Activated CD8-positive, alpha-beta T cell treated with anti-CD3 and anti-CD28 coated beads, Interleukin-2, amount 10 ng/mL, durations not matched to agents 7 days and 5 days (primary cell): Measurements from ENCODE around the gene BCAS1. TPM values are rescaled to one million over a fixed set of nuclear protein-coding genes. Genes with fewer than 3 reads are reported as not detected.
"Not testable (repeated sequence)": the region's sequence is repeated elsewhere in the genome, so short reads cannot be mapped to it uniquely, and the experiment has no call there.

Experiments used
- ATAC-seq: fragments of 150-1000 bp; cut with Tn5 transposase; one replicate; pipeline ENCODE4 v1.10.0; 2021; ENCODE audit warnings: moderate library complexity
- CTCF ChIA-PET: fragments of 350-600 bp; sonication (Branson Sonifier 250); formaldehyde crosslinking; loops from one replicate; lab custom pipeline; 2021; ENCODE audit warnings: antibody characterized with exemption; lab: Charles Lee
- POLR2A ChIA-PET: fragments of 350-600 bp; sonication (Branson Sonifier 250); formaldehyde crosslinking; loops from one replicate; lab custom pipeline; 2021; ENCODE audit warnings: antibody characterized with exemption; lab: Charles Lee
- DNase-seq: peaks from one replicate; pipeline ENCODE4 v3.0.0-alpha.2; 2020
- H3K27ac Mint-ChIP-seq: one replicate; pipeline ENCODE4 v1.8.0; 2021; ENCODE audit warnings: mild to moderate bottlenecking, mixed read lengths
- H3K27me3 Mint-ChIP-seq: one replicate; pipeline ENCODE4 v1.8.0; 2021; ENCODE audit warnings: low read depth, mixed read lengths
- H3K36me3 Mint-ChIP-seq: one replicate; pipeline ENCODE4 v1.8.0; 2021; ENCODE audit warnings: low read depth, mixed read lengths
- H3K4me1 Mint-ChIP-seq: one replicate; pipeline ENCODE4 v1.8.0; 2021; ENCODE audit warnings: low read depth, mixed read lengths
- H3K4me3 Mint-ChIP-seq: one replicate; pipeline ENCODE4 v1.8.0; 2021; ENCODE audit warnings: mild to moderate bottlenecking, mixed read lengths
- H3K9me3 Mint-ChIP-seq: one replicate; pipeline ENCODE4 v1.8.0; 2022; ENCODE audit warnings: mixed read lengths; ENCODE audit not compliant: insufficient read depth
- total RNA-seq, 2 experiments: library from RNA; stranded (reverse); gene quantifications; one replicate each; pipeline ENCODE4 v1.2.3, GENCODE V29; 2021

BCAS1 gene
- total RNA-seq, 2 experiments from 2014 or later, result not detected

DNA sequence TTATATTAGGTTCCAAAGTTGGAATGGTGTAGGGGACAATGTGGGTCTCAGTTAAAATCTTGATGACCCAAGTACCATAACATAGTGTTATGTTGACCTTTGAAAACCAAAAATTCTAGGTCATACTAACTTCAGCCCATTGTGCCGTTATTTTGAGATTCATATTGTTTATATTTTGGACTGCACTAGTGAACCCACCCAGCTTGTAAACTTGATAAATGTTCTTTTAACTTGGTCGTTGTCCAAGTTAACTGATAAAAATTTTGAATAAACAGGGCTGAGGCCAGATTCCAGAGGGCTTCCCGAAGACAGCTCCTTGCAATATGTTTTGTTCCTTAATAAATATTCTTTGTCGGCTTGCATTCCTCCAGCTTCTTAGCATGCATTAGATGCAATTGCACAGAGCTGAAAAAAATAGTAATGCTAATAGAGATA lies 90.3 kb downstream of the BCAS1 start:
- CTCF ChIA-PET, result no interaction called here
- H3K4me3 Mint-ChIP-seq, result no peak overlapping the region

DNA sequence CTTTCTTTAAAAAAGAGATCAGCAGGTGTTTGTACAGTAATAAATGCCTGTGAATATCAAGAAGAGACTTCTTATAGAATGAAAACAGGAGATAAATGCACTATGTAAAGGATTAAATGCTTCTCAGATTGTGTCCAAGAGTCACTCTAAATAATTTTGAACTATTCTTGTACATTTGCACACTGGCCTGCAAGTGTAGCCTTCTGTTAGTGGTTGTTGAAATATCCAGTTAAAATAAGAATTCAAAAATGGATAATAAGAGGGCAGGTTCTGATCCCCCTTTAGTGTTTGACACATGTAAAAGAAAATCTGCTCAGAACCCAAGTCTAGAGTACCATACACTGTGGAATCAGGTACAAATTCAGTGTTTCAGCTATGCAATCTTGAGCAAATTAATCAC lies 91.9 kb downstream of the BCAS1 start:
- Mint-ChIP-seq H3K27me3 (peaks cover 1% of the 10 kb centered on the region), H3K36me3 (no peaks in the 10 kb centered on the region), H3K4me1 (no peaks in the 10 kb centered on the region), H3K27ac (no peak overlapping the region), H3K9me3 (peaks cover 13% of the 10 kb centered on the region), H3K4me3 (no peak overlapping the region)
- no peak for ATAC-seq
- DNase-seq, result no peak
- ChIA-PET POLR2A (no interaction called here), CTCF (no interaction called here)

More for the DNA sequence above, 90.3 kb downstream of the BCAS1 start:
- Mint-ChIP-seq H3K27ac (no peak overlapping the region), H3K36me3 (no peaks in the 10 kb centered on the region), H3K4me1 (no peaks in the 10 kb centered on the region), H3K27me3 (peaks cover 4% of the 10 kb centered on the region), H3K9me3 (peaks cover 3% of the 10 kb centered on the region)
- POLR2A ChIA-PET, result no interaction called here
- DNase-seq, result no peak
- no peak for ATAC-seq

DNA sequence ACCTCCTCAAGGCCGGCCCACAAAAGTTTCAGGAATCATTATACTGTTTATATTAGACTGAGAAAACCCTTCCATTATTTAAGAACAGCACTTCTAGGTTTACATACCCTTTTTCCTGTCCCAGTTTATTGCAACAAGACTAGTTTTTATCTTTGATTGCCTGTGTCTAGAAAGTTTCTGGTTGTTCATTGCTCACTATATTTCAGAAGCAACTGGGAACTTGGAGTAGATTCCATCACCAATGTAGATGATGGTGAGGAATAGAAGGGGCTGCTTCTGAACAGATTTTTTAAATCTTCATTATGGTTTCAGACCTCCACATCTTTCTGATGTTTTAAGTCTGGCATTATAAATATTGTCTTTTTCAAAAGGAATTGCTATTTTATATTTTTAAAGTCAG lies 93.0 kb downstream of the BCAS1 start:
- no peaks in the 10 kb centered on the region for H3K4me1 Mint-ChIP-seq

DNA sequence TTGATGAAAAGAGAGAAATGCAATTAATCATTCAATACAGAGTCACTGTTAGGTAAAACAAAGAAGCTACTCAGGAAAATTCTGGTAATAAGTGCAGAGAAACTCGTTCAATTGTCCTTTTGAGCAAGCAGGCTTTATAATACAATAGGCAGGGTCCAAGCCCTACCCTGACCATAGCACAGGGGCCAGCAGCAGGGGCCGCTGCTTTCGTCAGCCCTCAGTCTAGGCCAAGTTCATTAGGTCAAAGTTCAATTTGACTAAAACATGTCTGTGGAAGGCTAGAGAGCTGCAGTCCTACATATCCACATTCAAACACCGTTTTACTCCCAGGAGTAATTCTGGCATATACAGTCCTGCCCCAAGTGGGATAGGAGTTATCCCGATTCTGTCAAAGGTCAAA lies 94.6 kb downstream of the BCAS1 start:
- DNase-seq, result no peak
- Mint-ChIP-seq H3K27me3 (no peaks in the 10 kb centered on the region), H3K9me3 (peaks cover 16% of the 10 kb centered on the region), H3K36me3 (no peaks in the 10 kb centered on the region), H3K4me1 (no peaks in the 10 kb centered on the region), H3K4me3 (no peak overlapping the region), H3K27ac (no peak overlapping the region)
- POLR2A ChIA-PET, result no interaction called here
- CTCF ChIA-PET, result no interaction called here
- ATAC-seq, result no peak

More for the DNA sequence above, 93.0 kb downstream of the BCAS1 start:
- H3K27ac Mint-ChIP-seq, result no peak overlapping the region
- DNase-seq, result no peak
- peaks cover 16% of the 10 kb centered on the region for H3K9me3 Mint-ChIP-seq
- POLR2A ChIA-PET, result no interaction called here
- CTCF ChIA-PET, result no interaction called here
- H3K36me3 Mint-ChIP-seq, result no peaks in the 10 kb centered on the region
- ATAC-seq, result no peak
- peaks cover 1% of the 10 kb centered on the region for H3K27me3 Mint-ChIP-seq
- H3K4me3 Mint-ChIP-seq, result no peak overlapping the region

DNA sequence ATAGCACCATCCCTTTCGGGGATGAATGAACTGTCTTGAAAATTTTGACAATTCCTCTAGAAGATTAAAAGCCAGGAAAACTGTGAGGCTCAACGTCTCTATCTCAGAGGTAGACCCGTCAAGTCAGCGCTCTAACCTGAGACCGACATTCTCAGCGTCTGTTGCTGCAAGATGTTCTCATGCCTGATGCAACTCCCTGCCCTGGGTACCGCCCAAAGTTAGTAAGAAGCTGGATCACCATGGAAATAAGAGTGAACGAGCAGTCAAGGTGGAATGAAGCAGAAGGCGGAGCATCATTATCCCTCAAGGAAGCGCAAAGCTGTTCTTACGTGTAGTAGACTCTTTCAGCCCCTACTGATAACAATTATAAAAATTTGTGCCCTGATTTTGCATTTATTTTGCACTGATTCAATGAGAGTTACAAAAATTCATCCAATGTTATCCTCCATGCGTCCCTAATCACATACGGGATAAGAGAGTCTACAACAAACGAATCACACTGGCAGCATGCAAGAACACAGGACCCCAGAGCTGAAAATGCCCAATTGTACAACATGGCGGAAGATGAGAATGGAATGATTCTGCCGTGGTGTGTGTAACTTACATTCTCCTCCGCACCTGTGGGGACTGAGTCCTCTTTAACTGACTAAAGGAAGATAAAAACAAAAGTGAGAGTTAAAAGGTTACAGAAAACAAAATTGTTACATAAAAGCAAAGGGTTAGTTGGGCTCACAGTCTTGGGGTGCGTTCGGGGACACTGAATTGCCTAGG lies 95.4 kb downstream of the BCAS1 start:
- DNase-seq, result no peak
- no peak overlapping the region for H3K4me3 Mint-ChIP-seq
- ChIA-PET CTCF (interaction anchor here (1.3 kb wide), 1 partner anchor 12 kb away, joined by 3 read pairs; no protein-coding TSS in a partner anchor), POLR2A (no interaction called here)
- no peaks in the 10 kb centered on the region for H3K27me3 Mint-ChIP-seq
- H3K27ac Mint-ChIP-seq, result no peak overlapping the region
- peaks cover 16% of the 10 kb centered on the region for H3K9me3 Mint-ChIP-seq
- no peaks in the 10 kb centered on the region for H3K4me1 Mint-ChIP-seq
- H3K36me3 Mint-ChIP-seq, result no peaks in the 10 kb centered on the region
- no peak for ATAC-seq

DNA sequence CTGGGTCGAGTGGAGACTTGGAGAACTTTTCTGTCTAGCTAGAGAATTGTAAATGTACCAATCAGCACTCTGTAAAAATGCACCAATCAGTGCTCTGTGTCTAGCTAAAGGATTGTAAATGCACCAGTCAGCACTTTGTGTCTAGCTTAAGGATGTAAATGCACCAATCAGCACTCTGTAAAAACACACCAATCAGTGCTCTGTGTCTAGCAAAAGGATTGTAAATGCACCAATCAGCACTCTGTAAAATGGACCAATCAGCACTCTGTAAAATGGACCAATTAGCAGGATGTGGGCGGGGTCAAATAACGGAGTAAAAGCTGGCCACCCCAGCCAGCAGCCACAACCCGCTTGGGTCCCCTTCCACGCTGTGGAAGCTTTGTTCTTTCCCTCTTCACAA lies 96.5 kb downstream of the BCAS1 start:
- H3K4me1 Mint-ChIP-seq, ATAC-seq, H3K36me3 Mint-ChIP-seq, H3K27ac Mint-ChIP-seq, DNase-seq, POLR2A ChIA-PET, H3K4me3 Mint-ChIP-seq, H3K27me3 Mint-ChIP-seq: not testable (repeated sequence)
- CTCF ChIA-PET, result interaction anchor here (1.3 kb wide), 1 partner anchor 14 kb away, joined by 3 read pairs; no protein-coding TSS in a partner anchor
- peaks cover 16% of the 10 kb centered on the region for H3K9me3 Mint-ChIP-seq

DNA sequence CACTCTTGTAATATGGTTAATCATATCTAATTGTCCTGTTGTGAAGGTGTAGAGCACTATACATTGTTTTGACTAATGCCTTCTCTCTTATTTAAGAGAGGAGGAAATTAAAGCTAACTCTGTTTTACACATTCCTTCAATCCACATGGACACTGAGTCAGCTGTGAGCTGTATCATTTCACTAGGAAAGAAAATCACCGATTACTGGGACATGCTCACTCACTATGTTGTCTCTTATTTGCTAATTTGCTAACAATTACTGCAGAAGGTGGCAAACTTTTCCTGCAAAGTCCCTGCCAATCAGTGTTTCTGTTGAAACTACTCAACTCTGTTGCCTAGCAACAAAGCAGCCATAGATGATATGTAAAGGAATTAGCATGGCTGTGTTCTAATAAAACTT lies 98.2 kb downstream of the BCAS1 start:
- Mint-ChIP-seq H3K27me3 (no peaks in the 10 kb centered on the region), H3K9me3 (peaks cover 16% of the 10 kb centered on the region), H3K4me1 (no peaks in the 10 kb centered on the region), H3K27ac (no peak overlapping the region), H3K36me3 (no peaks in the 10 kb centered on the region), H3K4me3 (no peak overlapping the region)
- ATAC-seq (no peak), DNase-seq (no peak)
- ChIA-PET POLR2A (interaction anchor here (0.7 kb wide), 1 partner anchor 14 kb away, joined by 3 read pairs; no protein-coding TSS in a partner anchor), CTCF (interaction anchor here (0.7 kb wide), 1 partner anchor 557 kb away, joined by 3 read pairs; no protein-coding TSS in a partner anchor)

DNA sequence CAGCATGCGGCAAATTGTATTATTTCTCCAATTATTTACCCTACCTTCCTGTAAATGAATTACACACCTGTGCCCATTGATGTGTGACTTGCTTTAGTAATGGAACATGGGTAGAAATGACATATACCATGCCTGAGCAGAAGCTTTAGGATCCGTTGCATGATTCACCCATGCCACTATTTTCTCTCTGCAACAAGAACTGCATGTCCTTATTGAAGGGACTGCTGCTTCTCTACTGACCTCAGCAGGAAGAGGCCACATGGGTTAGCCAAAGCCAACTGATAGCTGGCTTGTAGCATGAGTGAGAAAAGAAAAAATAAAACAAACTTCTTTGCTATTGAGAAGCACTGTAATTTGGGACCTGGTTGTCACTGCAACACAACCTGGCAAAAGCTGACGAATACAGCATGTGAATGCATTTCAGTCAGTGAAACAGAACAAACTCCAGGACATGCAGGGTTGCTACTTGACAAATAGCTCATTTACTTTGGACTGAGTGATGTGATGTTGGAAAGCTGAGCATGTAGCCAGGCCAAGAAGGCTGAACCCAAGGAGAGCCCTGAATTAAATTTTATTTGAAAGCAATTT lies 99.2 kb downstream of the BCAS1 start:
- H3K9me3 Mint-ChIP-seq, result peaks cover 13% of the 10 kb centered on the region
- H3K4me3 Mint-ChIP-seq, result no peak overlapping the region
- POLR2A ChIA-PET, result no interaction called here
- no peak overlapping the region for H3K27ac Mint-ChIP-seq
- ATAC-seq, result no peak
- H3K4me1 Mint-ChIP-seq, result no peaks in the 10 kb centered on the region
- DNase-seq, result no peak
- H3K27me3 Mint-ChIP-seq, result no peaks in the 10 kb centered on the region
- H3K36me3 Mint-ChIP-seq, result no peaks in the 10 kb centered on the region
- CTCF ChIA-PET, result interaction anchor here (1.4 kb wide), 1 partner anchor 91 kb away, joined by 4 read pairs; no protein-coding TSS in a partner anchor

DNA sequence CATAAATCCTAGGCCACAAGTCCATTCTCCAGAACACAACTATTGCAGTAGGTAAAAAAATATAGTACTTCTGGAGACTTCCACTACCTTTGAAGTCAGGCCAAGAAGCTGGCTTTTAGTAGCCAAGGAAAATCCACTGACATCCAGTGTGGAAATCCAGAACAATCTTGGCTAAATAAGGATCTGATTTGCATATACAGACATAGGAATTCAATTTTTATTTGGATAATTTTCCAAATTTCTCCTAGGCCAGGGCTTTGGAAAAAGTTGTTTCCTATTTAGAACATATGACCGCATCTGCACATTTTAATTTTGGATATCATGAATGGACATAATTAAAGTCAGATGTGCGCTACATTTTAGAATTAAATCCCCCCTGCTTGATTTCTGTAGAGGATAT lies 100.2 kb downstream of the BCAS1 start:
- no peaks in the 10 kb centered on the region for H3K27me3 Mint-ChIP-seq
- no peak overlapping the region for H3K4me3 Mint-ChIP-seq
- ATAC-seq, result no peak
- no peaks in the 10 kb centered on the region for H3K36me3 Mint-ChIP-seq
- ChIA-PET CTCF (interaction anchor here (1.4 kb wide), 1 partner anchor 92 kb away, joined by 4 read pairs; no protein-coding TSS in a partner anchor), POLR2A (no interaction called here)
- H3K27ac Mint-ChIP-seq, result no peak overlapping the region
- H3K9me3 Mint-ChIP-seq, result peaks cover 13% of the 10 kb centered on the region
- H3K4me1 Mint-ChIP-seq, result no peaks in the 10 kb centered on the region
- no peak for DNase-seq

DNA sequence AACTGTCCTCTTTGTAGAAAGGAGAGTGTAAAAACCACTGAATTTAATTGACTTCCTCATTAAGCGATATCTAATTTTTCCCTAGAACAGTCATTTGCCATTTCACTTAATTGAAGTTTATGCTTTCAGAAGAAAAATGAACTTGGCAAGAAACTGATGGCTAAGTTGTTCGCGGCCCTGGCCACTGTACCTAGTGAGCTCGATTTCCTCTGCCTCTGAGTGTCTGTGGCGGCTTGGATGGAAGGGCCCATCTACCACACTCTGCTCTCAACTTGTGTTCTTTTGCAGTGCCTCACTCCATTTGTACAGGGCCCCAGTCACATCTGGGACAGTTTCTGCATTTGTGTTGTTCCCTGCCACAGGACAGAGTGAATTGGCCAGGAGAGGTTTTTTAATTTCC lies 102.9 kb downstream of the BCAS1 start:
- ATAC-seq, result no peak
- H3K27ac Mint-ChIP-seq, result no peak overlapping the region
- POLR2A ChIA-PET, result no interaction called here
- DNase-seq, result no peak
- no peaks in the 10 kb centered on the region for H3K4me1 Mint-ChIP-seq
- CTCF ChIA-PET, result no interaction called here
- H3K4me3 Mint-ChIP-seq, result no peak overlapping the region
- H3K27me3 Mint-ChIP-seq, result peaks cover 5% of the 10 kb centered on the region
- no peaks in the 10 kb centered on the region for H3K9me3 Mint-ChIP-seq
- H3K36me3 Mint-ChIP-seq, result no peaks in the 10 kb centered on the region

DNA sequence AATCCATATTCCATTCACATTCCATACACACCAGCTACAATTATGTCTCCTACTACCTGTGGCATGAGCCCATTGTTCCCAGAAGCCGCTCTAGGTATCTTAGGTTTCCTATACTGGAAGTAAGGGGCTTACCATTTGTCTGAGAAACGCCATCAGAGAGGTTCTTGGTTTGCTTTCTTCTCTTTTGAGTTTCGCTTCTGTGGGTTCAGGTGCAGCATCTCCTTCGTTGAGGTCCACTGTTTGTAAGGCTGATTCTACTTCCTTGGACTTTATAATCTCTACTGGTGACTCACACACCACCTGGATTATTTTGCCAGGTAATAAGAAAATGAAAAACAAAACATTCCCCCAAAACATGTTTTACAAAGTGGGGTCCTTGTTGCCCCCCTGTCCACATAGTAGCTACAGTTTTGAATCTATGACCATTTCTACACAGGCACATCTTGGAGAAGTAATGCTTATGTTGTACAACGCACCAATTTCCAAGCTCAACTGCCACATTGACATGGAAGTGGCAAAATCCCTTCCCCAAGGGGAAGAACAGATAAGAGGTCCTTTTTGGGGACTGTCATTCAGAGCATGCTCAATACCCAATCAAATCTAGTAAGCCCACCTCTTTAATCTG lies 103.5 kb downstream of the BCAS1 start:
- peaks cover 5% of the 10 kb centered on the region for H3K27me3 Mint-ChIP-seq
- H3K27ac Mint-ChIP-seq, result no peak overlapping the region
- CTCF ChIA-PET, result no interaction called here
- ATAC-seq (no peak), DNase-seq (no peak)
- H3K4me3 Mint-ChIP-seq, result no peak overlapping the region
- H3K36me3 Mint-ChIP-seq, result no peaks in the 10 kb centered on the region
- H3K4me1 Mint-ChIP-seq, result no peaks in the 10 kb centered on the region
- no peaks in the 10 kb centered on the region for H3K9me3 Mint-ChIP-seq
- POLR2A ChIA-PET, result no interaction called here
